Measurements from ENCODE around the gene YJEFN3. TPM values are rescaled to one million over a fixed set of nuclear protein-coding genes. Genes with fewer than 3 reads are reported as not detected.

The YJEFN3 gene
- total RNA-seq, 1 experiment from 2014 or later, result 25.3 TPM

DNA sequence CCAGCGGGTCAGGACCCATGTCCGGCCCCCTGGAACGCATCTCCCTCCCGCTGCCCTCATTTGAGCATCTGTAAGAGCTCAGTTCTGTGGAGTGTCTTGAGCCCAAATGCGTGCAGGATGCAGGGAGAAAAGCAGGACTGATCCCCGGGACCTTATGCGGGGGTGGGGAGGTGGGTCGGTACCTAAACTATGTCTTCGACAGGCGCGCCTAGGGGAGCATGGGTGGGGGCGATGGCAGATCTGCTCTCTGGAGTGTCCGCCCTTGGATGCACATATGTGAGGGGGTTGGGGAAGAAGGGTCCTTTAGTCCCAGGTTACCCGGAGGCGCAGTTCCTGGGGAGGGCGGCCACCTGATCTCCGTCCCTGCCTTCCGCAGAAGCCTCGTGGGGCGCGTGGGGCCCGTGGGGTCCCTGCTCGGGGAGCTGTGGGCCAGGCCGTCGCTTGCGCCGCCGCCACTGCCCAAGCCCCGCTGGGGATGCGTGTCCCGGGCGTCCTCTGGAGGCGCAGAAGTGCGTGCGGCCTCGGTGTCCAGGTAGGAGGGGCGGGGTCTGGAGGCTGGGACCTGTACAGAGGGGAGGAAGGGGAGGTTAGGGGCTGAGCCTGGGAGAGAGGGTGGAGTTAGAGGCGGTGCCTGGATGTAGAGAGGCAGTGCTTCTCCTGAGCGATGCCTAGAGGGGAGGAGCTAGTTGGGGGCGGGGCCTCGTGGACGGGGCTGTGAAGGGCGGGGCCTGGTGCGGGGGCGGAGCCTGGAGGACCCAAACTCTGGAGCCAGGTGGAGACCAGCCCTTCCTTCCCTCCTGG lies 12.2 kb downstream of the YJEFN3 start:
- Histone ChIP-seq H3K79me2 (ENCODE audit: insufficient read depth, low read length) (no peaks in the 10 kb centered on the region), H3K27me3 (ENCODE audit: insufficient read depth, low read length) (no peaks in the 10 kb centered on the region), H3K9me3 (ENCODE audit: control insufficient read depth in 1 of 2, insufficient read depth in 1 of 2, low read depth in 1 of 2, low read length in 2 of 2) (no peaks in the 10 kb centered on the region), H3K36me3 (ENCODE audit: control insufficient read depth in 1 of 2, insufficient read depth in 2 of 2, low read length in 2 of 2) (no peaks in the 10 kb centered on the region), H3K9me2 (ENCODE audit: insufficient read depth) (no peaks in the 10 kb centered on the region), H3K4me1 (ENCODE audit: control insufficient read depth in 1 of 2, insufficient read depth in 2 of 2, low read length in 2 of 2) (peaks cover 12 to 34% of the 10 kb centered on the region in 2 experiments), H4K20me1 (ENCODE audit: insufficient read depth) (no peaks in the 10 kb centered on the region), H3K9ac (ENCODE audit: low read length) (peak overlapping the region; percentile 74), H3K4me3 (replicated peaks in 1 of 2; ENCODE audit: low read depth in 1 of 2, low read length in 2 of 2) (peak overlapping the region; percentile 53 to 64), H3K4me2 (ENCODE audit: low read length) (peak overlapping the region; percentile 99), H3K27ac (ENCODE audit: low read depth, low read length) (peak overlapping the region; percentile 67; the same call in 1 of the 2 replicates), H2AFZ (ENCODE audit: low read depth, low read length, poor library complexity, severe bottlenecking) (peak overlapping the region; percentile 65)
- peak; percentile 95 for ATAC-seq
- intact Hi-C loops (cut with micrococcal nuclease), result loop anchor here (10.0 kb wide), 1 partner anchor 234 kb away; no protein-coding TSS in a partner anchor
- ChIA-PET RAD21 (ENCODE audit: low non-redundant PET in 1 of 2, low total read pairs in 2 of 2, uncharacterized antibody in 2 of 2, unreplicated experiment in 2 of 2) (interaction anchor here in 1 of 2 experiments (0.6 to 1.0 kb wide), 3 partner anchors 9 to 25 kb away, joined by 3 to 4 read pairs (median 4); partner anchors contain the start of gene NDUFA13), POLR2A (interaction anchor here (0.6 to 1.3 kb wide), 6 partner anchors 12 to 1520 kb away, joined by 3 to 4 read pairs (median 3); partner anchors contain the start of gene ATP13A1), CTCF (interaction anchor here (0.6 to 2.8 kb wide), 4 partner anchors 8 to 194 kb away, joined by 3 to 52 read pairs (median 7); no protein-coding TSS in a partner anchor)
- peak; percentile 93 for DNase-seq (ENCODE audit: low read depth, low spot score)
- peak; percentile 69 for TF ChIP-seq EGR1 (IDR thresholded peaks at IDR 0.05; ENCODE audit: low read depth)
- TF ChIP-seq, protein P1, sequence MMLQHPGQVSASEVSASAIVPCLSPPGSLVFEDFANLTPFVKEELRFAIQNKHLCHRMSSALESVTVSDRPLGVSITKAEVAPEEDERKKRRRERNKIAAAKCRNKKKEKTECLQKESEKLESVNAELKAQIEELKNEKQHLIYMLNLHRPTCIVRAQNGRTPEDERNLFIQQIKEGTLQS (IDR thresholded peaks at IDR 0.05), result no peak
- TF ChIP-seq ZNF274 (IDR thresholded peaks at IDR 0.05; ENCODE audit: low read depth, low read length), result no peak
- TF ChIP-seq CBX3 (IDR thresholded peaks at IDR 0.05; ENCODE audit: low read depth), result no peak
- peak; percentile 50 for TF ChIP-seq POLR2AphosphoS5 (IDR thresholded peaks at IDR 0.05; ENCODE audit: low read depth, low read length)
- peak; percentile 3 for TF ChIP-seq TCF7L2 (IDR thresholded peaks at IDR 0.05; ENCODE audit: borderline replicate concordance, extremely low read depth, insufficient read depth, insufficient read length)
- TF ChIP-seq, protein P2, sequence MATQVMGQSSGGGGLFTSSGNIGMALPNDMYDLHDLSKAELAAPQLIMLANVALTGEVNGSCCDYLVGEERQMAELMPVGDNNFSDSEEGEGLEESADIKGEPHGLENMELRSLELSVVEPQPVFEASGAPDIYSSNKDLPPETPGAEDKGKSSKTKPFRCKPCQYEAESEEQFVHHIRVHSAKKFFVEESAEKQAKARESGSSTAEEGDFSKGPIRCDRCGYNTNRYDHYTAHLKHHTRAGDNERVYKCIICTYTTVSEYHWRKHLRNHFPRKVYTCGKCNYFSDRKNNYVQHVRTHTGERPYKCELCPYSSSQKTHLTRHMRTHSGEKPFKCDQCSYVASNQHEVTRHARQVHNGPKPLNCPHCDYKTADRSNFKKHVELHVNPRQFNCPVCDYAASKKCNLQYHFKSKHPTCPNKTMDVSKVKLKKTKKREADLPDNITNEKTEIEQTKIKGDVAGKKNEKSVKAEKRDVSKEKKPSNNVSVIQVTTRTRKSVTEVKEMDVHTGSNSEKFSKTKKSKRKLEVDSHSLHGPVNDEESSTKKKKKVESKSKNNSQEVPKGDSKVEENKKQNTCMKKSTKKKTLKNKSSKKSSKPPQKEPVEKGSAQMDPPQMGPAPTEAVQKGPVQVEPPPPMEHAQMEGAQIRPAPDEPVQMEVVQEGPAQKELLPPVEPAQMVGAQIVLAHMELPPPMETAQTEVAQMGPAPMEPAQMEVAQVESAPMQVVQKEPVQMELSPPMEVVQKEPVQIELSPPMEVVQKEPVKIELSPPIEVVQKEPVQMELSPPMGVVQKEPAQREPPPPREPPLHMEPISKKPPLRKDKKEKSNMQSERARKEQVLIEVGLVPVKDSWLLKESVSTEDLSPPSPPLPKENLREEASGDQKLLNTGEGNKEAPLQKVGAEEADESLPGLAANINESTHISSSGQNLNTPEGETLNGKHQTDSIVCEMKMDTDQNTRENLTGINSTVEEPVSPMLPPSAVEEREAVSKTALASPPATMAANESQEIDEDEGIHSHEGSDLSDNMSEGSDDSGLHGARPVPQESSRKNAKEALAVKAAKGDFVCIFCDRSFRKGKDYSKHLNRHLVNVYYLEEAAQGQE (IDR thresholded peaks at IDR 0.05; ENCODE audit: low read depth), result no peak
- no peak for TF ChIP-seq EZH2phosphoT487 (IDR thresholded peaks at IDR 0.05; ENCODE audit: borderline replicate concordance)
- no peak for TF ChIP-seq CEBPB (IDR thresholded peaks at IDR 0.05; ENCODE audit: low read depth)
- TF ChIP-seq YY1 (IDR thresholded peaks at IDR 0.05; ENCODE audit: extremely low read depth, insufficient replicate concordance, low read depth, low read length), result no peak
- no peak for TF ChIP-seq SIN3A (IDR thresholded peaks at IDR 0.05; ENCODE audit: low read depth)
- TF ChIP-seq ZFX (IDR thresholded peaks at IDR 0.05), result 0 out of 2 replicates have a peak, but pooled peaks have one; percentile 4
- BruUV-seq (replicated peaks), result no TSS peak
